HTR-8/SVneo (cell line): ENCODE data around the gene SRRM3.
A peak's percentile ranks its signal among the peaks of the same experiment; 100 is the strongest.
"Not testable (repeated sequence)": the region's sequence is repeated elsewhere in the genome, so short reads cannot be mapped to it uniquely, and the experiment has no call there.

ENCODE experiments used
- DNase-seq: peaks from one replicate; pipeline ENCODE4 v3.0.0; 2011; ENCODE audit warnings: low spot score, mixed read lengths; ENCODE audit not compliant: insufficient read length
- FAIRE-seq: peaks from 2 replicates; lab custom pipeline; 2011; peaks lifted over from hg19 to GRCh38; lab: Jason Lieb, UNC

SRRM3 gene

GRCh38 chr7:76303202-76304147, 101.8 kb downstream of the SRRM3 start:
- FAIRE-seq (no peak), DNase-seq (peak; percentile 76)

DNA sequence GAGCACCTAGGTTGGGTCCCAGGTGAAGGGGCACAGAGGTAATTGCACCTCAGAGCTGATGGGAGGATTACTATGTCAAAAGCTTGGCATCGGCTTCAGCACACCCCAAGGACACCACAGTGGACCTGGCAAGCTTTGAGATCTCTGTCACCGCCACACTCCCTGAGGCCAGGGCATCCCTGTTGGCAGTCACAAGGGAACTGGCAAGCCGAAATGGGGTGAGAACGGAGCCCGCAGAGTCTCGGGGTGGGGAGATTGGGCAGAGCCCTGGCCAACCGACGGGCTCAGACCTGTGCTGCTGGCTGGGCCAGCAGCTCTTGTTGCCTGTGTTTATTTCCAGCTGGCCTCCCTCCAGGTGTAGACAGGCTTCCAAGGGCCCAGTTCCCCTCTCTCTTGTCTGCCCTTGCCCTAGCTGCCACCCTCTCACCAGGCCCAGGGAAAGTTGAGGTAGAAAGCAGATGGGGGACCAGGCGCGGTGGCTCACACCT, 103.2 kb downstream of the SRRM3 start:
- FAIRE-seq (no peak), DNase-seq (no peak)

- FAIRE-seq, DNase-seq: not testable (repeated sequence)
These were observed 107.2 kb downstream of the SRRM3 start for GRCh38 chr7:76308874-76309273.

DNA sequence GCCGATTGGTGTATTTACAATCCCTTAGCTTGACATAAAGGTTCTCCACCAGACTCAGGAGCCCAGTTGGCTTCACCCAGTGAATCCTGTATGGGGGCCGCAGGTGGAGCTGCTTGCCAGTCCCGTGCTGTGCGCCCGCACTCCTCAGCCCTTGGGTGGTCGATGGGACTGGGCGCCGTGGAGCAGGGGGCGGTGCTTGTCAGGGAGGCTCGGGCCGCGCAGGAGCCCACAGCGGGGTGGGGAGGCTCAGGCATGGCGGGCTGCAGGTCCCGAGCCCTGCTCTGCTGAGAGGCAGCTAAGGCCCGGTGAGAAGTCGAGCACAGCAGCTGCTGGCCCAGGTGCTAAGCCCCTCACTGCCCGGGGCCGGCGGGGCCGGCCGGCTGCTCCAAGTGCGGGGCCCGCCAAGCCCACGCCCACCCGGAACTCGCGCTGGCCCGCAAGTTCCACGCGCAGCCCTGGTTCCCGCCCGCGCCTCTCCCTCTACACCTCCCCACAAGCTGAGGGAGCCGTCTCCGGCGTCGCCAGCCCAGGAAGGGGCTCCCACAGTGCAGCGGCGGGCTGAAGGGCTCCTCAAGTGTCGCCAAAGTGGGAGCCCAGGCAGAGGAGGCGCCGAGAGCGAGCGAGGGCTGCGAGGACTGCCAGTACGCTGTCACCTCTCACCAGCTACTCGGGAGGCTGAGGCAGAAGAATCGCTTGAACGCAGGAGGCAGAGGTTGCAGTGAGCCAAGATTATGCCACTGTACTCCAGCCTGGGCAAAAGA, 107.8 kb downstream of the SRRM3 start:
- FAIRE-seq, result not testable (repeated sequence)

DNA sequence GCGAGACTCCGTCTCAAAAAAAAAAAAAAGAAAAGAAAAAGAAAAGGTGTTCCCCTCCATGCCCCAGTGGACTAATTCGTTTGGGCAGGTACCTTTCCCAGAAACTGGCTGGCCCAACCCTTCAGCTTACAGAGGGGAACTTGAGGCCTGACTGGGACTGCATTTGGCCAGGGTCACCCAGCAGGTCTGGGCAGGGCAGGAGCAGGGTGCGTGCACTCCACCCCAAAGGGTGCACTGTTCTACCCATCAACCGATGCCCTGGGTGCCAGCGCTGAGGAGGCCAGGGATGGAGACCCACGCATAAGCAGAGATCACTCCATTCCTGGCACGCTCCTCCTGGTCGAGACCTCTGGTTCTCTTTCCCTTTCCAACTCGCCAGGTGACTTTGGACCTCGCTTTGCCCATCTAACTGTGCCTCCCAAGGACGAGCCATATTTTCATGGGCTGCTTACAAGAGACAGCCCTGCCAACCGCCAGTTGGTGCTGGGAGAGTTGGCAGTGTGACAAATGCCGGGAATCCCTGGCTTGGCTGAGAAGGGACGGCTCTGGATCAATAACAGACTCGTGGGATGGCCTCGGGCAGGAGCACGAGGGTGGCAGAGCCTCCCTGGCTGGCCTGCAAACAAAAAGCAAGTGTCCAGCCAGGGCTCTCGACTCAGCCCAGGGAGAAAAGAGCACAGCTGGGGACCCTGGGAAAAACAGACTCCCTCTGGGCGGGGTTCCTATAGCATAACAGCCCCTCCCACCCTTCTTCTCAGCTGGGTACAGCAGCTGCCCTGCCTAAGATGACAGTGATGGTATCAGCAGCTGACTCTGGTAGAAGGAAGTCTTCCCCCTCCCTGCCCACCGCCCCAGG, 108.6 kb downstream of the SRRM3 start:
- DNase-seq (no peak), FAIRE-seq (no peak)

More for the DNA sequence above, 107.8 kb downstream of the SRRM3 start:
- not testable (repeated sequence) for DNase-seq

GRCh38 chr7:76311838-76312237, 110.1 kb downstream of the SRRM3 start:
- DNase-seq, FAIRE-seq: not testable (repeated sequence)

- DNase-seq (peak; percentile 78), FAIRE-seq (no peak)
These were observed 112.5 kb downstream of the SRRM3 start for GRCh38 chr7:76314042-76314721.

GRCh38 chr7:76314740-76315139, 113.0 kb downstream of the SRRM3 start:
- not testable (repeated sequence) for DNase-seq, FAIRE-seq

DNA sequence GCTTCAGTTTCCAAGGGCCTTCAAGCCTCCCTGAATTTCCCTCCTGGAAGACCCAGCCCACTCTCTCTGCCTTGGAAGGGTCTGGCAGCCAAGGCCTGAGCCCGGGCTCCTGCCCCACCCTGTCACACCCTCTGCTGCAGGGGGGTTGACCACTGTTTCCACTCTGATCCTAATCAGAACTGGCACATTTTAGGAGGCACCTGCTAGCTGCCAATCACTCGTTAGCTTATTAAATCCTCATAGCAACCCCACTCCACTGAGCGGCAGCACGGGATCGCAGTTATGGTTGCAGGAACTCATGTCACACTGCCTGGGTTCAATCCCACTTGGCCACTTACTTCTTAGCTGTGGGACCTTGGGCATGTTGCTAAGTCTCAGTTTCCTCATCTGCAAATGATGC, 113.7 kb downstream of the SRRM3 start:
- DNase-seq (no peak), FAIRE-seq (no peak)

GRCh38 chr7:76316984-76317781, 115.5 kb downstream of the SRRM3 start:
- no peak for DNase-seq
- no peak for FAIRE-seq

DNA sequence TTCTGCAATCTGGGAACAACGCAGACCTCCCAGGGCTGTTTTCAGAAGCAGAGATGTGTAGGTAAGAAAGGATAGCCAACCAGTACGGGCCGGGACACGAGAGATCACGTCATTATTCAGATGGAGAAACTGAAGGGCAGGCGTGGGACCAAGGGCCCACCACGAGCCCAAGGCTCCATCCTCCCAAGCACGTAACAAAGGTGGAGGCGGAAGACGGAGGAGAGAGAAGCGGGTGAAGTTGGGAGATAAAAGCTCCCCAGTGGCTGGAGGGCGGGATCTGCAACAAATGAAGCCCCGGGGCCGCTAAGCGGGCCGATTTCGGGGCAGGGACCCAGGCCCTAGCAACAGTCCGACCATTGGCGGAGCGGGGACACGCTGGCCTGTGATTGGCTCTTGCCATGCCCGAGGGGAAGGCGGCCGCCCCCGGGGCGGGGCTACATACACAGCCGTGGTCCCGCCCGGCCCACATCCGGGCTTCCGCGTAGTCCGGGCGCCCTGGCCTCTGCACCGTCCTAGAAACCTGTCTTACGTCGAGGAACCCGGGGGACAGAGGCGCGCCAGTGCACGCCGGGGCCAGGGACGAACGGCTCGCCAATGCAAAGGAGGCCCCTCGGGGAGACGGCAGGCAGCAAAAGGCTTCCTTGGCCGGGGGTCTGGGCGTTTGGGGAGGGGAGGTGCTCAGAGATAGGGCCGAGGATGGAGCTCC, 116.2 kb downstream of the SRRM3 start:
- DNase-seq (peak; percentile 92), FAIRE-seq (no peak)

GRCh38 chr7:76318488-76319353, 117.0 kb downstream of the SRRM3 start:
- FAIRE-seq, result no peak
- DNase-seq, result no peak

- DNase-seq, result no peak
- FAIRE-seq, result no peak
These were observed 123.4 kb downstream of the SRRM3 start for GRCh38 chr7:76325092-76325491.

- DNase-seq, result no peak
- FAIRE-seq, result no peak
These were observed 124.1 kb downstream of the SRRM3 start for GRCh38 chr7:76325811-76326210.

DNA sequence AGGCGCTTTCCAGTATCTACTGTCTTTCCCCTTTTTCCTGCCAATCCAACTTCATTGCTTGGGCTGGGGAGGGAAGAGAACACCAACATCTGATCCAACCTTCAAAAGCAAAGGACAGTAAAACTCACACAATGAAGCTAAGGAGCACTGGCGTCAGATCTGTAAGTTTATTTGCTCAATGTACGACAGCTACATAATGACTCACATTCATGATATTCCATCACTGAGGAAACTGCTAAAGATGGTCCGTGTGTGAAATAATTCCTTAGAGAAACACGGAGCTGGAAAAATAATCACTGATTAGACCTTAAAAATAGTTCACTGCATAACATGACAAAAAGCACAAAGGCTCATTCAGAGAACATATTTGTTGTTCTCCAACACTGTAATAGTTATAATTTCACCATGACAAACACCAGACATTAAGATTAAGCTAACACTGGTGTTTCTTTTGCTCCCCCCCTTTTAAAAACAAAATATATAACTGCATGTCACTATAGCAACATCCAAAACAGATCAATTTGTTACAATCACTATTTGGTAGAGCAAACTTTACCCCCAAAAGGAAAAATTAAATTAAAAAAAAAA, 125.0 kb downstream of the SRRM3 start:
- DNase-seq (no peak), FAIRE-seq (no peak)

GRCh38 chr7:76327610-76328009, 125.9 kb downstream of the SRRM3 start:
- DNase-seq, result no peak
- no peak for FAIRE-seq

DNA sequence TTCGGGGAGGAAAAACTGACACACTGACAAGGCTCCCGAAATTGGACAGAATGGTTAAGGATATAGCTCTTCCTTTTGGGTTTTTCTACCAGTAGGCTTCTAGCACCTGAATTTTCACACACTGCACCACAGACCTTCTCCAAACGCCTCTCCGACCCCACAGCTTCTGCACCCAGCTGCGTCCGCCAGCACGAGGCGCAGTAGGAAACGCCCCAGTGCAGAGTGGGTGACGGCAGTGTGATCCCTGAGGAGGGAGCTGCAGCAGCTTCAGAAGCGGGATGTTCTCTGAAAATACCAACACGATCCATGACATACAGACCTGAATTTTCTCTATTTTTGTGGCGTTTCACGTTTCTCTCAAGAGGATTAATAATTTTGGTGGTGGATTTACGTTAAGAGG, 126.7 kb downstream of the SRRM3 start:
- DNase-seq, result no peak
- no peak for FAIRE-seq
